ENCODE data around the gene CLDN9.

The CLDN9 gene

GRCh38 chr16:3056336-3057180 lies 43.8 kb downstream of the CLDN9 start:
- DNase-seq (ENCODE audit: low read depth): no peak

DNA sequence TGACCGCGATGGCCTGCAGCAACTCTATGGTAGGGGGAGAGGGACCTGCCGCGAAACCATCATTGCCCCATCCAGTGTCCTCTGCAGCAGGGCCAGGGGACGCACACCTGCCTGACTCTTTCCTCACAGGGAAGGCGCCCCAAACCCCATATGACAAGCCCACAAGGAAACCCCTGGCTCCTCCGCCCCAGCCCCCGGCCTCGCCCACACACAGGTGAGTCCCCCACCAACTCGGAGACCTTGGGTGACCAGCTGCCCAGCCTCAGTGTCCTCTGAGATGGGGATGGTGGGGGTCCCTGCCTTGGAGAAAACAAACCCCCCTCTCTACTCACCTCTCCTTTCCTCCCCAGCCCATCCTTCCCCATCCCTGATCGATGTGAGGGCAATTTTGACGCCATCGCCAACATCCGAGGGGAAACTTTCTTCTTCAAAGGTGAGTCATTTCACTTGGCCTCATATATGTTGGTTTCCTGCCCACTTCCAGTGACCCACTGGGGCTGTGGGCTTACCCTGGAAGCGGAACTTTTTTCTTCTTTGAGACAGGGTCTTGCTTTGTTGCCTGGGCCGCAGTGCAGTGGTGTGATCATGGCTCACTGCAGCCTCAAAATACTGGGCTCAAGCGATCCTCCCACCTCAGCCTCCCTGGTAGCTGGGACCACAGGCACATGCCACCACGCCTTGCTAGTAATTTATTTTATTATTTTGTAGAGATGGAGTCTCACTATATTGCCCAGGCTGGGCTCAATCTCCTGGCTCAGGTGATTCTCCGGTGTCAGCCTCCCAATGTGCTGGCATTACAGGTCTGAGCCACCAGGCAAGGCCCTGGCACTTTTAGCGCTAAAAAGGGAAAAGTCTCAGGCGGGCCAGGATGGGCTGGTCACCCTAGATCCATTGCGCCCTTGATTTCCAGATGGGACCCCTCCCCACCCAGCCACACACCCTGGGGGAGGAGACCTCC lies 44.7 kb downstream of the CLDN9 start:
- DNase-seq (ENCODE audit: low read depth): no peak

- no peak for DNase-seq (ENCODE audit: low read depth)
Observed at GRCh38 chr16:3058139-3059030, 45.7 kb downstream of the CLDN9 start.

DNA sequence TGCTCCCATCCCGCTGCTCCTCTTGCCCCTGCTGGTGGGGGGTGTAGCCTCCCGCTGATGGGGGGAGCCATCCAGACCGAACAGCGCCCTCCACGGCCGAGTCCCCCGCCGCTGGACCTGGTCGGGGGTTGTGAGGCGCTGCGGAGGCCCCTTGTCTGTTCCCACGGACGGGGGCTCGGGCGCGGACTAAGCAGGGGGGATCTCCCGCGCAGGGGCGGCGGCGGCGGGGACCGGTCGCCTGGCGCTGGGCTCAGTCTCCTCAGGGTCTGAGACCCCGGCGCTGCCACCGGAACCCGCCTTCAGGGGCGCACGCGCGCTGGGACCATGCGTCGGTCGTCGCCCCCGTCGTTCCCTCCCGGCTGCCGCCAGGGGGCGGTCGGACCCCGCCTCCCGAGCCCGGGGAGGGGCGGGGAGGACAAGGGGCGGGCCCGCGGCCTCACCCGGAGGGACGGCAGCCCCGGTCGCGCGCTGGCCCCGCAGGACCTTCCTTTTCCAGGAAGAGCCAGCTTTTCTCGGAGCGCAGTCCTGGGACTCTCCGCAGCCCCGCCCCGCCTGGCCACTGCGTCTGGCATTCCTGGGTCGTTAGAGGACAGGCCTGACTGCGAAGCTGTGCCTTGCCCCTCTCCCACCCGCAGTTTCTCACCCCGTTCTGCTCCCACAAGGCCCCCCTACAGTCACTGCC lies 46.5 kb downstream of the CLDN9 start:
- DNase-seq (ENCODE audit: low read depth): peak; percentile 79

GRCh38 chr16:3059723-3060242 lies 47.1 kb downstream of the CLDN9 start:
- DNase-seq (ENCODE audit: low read depth): no peak

GRCh38 chr16:3060339-3061127 lies 47.8 kb downstream of the CLDN9 start:
- DNase-seq (ENCODE audit: low read depth): no peak

- no peak for DNase-seq (ENCODE audit: low read depth)
Observed at GRCh38 chr16:3062553-3062952, 49.8 kb downstream of the CLDN9 start.

- DNase-seq (ENCODE audit: low read depth): no peak
Observed at GRCh38 chr16:3063625-3064386, 51.1 kb downstream of the CLDN9 start.
